HG03520 (cell line): ENCODE measurements around the gene DEFB125.
"Not testable (repeated sequence)": the region's sequence is repeated elsewhere in the genome, so short reads cannot be mapped to it uniquely, and the experiment has no call there.

Experiments
- ATAC-seq: cut with Tn5 transposase; IDR thresholded peaks from one replicate; pipeline ENCODE4 v1.9.1; 2021; ENCODE audit warnings: mild to moderate bottlenecking, moderate library complexity; ENCODE audit not compliant: unreplicated experiment

Gene DEFB125

DNA sequence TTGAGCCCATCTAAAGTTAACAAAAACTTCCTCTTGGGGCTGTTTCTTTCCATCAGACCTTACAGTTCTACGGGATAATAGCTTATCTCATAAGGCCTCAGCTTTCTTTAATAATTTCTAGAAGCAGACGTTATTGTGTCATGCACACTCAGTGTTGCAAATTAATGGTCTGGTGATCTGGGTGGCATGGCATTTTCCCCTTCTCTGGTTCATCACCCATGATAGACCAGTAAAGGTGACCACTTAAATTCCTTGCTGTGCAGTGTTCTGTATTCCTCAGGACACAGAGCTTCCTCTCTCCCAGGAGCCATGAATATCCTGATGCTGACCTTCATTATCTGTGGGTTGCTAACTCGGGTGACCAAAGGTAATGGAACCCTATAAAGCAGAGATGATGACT, at the start of gene DEFB125:
Gene DEFB125, plus strand, starts transcription at position 272 of the 400 bp plus-strand sequence. Its CDS starts 38 bp downstream, at position 310.
- ATAC-seq = no peak

DNA sequence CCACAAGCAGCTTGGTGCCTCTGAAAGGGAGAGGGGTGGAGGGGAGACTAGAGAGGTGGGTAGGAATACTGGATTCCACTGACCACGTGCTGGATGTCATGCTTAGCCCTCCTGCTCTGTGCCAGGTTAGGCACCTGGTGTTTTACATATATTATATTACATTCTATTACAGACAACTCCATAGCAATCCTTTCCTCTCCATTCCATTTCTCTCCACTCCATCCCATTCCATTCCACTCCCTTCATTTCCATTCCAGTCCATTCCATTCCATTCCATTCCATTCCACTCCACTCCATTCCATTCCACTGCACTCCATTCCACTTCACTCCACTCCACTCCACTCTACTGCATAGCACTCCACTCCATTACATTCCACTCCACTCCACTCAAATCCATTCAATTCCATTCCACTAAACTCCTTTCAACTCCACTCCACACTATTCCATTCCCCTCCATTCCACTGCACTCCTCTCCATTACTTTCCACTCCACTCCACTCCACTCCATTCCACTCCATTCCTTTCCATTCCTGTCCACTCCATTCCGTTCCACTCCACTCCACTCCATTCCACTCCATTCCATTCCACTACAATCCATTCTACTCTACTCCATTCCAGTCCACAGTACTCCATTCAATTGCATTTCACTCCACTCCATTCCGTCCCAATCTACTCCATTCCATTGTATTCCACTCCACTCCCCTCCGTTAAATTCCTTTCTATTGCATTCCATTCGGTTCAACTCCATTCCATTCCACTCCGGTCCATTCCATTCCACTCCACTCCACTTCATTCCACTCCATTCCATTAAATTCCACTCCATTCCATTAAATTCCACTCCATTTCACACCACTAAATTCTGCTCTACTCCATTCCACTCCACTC, 27.2 kb upstream of the DEFB125 start:
- ATAC-seq = no peak

GRCh38 chr20:61230-61629, 26.2 kb upstream of the DEFB125 start:
- ATAC-seq = no peak

GRCh38 chr20:61757-62156, 25.7 kb upstream of the DEFB125 start:
- ATAC-seq = no peak

DNA sequence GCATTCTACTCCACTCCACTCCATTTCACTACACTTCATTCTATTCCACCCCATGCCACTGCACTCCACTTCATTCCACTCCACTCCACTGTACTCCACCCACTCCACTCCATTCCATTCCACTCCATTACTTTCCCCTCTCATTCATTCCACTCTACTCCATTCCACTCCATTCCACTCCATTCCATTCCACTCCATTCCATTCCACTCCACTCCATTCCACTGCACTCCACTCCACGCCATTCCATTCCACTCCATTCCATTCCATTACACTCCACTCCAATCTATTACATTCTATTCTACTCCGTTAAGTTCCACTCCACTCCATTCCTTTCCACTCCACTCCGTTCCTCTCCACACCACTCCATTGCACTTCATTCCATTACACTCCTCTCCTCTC, 25.0 kb upstream of the DEFB125 start:
- no peak for ATAC-seq

GRCh38 chr20:64026-64603, 23.4 kb upstream of the DEFB125 start:
- ATAC-seq = no peak

- no peak for ATAC-seq
These were observed 22.6 kb upstream of the DEFB125 start for GRCh38 chr20:64766-65322.

GRCh38 chr20:77231-77630, 10.2 kb upstream of the DEFB125 start:
- no peak for ATAC-seq

- no peak for ATAC-seq
These were observed 9.1 kb upstream of the DEFB125 start for GRCh38 chr20:78338-78737.

GRCh38 chr20:79565-79964, 7.9 kb upstream of the DEFB125 start:
- ATAC-seq = no peak

DNA sequence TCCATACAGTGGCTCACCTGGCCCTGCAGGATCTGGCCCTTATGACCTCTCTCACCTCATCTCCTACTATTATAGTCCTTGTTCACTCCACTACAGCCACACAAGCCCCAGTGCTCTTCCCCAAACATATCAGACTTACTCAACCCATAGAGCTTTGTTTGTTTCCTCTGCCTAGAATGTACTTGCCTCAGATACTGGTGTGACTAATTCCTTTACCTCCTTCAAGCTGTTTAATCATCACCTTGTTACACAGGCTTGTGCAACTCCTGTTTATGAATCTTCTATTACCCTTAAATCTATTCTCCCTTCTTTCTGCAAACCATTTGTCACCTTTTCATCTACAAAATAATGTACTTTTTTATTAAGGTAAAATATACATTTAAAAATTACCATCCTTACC, 3.2 kb downstream of the DEFB125 start:
- no peak for ATAC-seq

DNA sequence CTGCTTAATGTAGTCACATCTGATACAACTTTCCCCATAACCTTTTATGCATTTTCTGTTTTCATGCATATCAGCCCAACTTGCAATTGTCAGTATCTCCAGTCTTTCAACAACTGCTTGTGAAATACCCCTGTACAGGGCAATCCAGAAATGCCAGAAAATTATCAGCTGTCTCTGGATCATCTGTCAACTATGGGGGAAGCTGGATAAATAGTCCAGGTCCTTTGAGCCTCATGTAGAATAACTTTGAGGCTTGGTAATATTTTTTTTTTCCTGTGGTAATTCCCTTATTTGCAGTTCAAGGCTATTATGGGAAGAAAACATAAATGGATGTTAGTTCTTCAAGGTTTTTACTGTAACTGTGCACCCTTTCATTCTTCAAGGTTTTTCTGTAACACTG, 6.2 kb downstream of the DEFB125 start:
- no peak for ATAC-seq

- ATAC-seq = no peak
These were observed 7.7 kb downstream of the DEFB125 start for GRCh38 chr20:95215-95614.

DNA sequence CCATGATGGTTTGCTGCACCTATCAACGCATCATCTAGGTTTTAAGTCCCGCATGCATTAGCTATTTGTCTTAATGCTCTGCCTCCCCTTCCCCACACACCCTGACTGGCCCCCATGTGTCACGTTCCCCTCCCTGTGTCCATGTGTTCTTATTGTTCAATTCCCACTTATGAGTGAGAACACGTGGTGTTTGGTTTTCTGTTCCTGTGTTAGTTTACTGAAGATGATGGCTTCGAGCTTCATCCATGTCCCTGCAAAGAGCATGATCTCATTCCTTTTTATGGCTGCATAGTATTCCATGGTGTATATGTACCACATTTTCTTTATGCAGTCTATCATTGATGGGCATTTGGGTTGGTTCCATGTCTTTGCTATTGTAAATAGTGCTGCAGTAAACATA, 10.2 kb downstream of the DEFB125 start:
- ATAC-seq = not testable (repeated sequence)

- no peak for ATAC-seq
These were observed 14.5 kb downstream of the DEFB125 start for GRCh38 chr20:101975-102374.

DNA sequence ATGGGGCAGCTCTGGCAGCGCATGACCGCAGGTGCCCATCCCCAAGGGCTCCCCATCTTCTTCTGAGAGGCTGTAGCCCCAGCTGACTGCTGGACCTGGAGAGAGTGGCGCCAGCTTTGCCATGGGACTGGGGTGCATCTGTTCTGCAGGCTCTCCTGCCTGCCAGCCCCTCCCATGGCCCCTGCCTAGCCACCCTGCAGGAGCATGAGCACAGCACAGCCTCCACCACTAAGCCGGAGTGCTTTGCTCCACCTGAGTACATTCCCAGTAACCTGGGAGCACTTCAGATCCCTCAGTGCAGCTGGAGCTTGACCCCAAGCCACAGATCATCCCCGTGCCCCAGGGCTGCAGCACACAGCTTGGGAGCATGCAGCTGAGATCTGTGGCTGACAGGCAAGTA, 16.0 kb downstream of the DEFB125 start:
- no peak for ATAC-seq

GRCh38 chr20:112396-112795, 24.9 kb downstream of the DEFB125 start:
- no peak for ATAC-seq

GRCh38 chr20:117518-117917, 30.0 kb downstream of the DEFB125 start:
- ATAC-seq = no peak

- not testable (repeated sequence) for ATAC-seq
These were observed 42.4 kb downstream of the DEFB125 start for GRCh38 chr20:129786-130323.

- no peak for ATAC-seq
These were observed 50.4 kb downstream of the DEFB125 start for GRCh38 chr20:137668-138490.

DNA sequence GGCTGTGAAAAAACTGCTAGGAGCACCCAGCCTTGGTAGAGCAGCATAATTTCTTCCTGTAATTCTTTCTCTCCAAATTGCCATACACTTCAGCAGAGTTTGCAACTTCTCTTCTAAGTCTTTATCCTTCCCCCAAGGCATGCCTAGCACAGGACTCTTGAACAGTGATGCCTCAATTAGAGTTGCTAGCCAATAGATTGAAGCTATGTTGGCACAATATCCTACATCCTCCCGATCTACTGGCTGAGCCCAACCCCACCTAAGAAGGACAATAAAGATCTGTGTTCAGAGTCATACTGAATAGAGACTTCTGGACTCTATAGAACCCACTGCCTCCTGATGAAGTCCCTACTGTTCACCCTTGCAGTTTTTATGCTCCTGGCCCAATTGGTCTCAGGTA, 54.8 kb downstream of the DEFB125 start, which contains the start of gene DEFB126:
Gene DEFB126, plus strand, starts transcription at position 301 of the 400 bp plus-strand sequence. Its CDS starts 39 bp downstream, at position 340.
- no peak for ATAC-seq
